ENCODE results near the gene NCKAP5.
"Not testable (repeated sequence)": the region's sequence is repeated elsewhere in the genome, so short reads cannot be mapped to it uniquely, and the experiment has no call there.

DNA sequence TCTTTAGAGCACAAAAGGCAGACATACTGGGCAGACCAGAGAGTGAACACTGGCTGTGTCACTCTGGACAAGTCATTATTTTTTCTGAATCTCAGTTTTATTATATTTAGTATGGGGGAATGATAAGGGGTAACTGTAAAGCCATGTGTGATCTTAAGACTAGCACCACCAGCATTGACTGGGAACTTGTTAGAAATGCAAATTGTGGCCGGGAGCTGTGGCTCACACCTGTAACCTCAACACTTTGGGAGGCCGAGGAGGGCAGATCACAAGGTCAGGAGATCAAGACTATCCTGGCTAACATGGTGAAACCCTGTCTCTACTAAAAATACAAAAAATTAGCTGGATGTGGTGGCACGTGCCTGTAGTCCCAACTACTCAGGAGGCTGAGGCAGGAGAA lies 869.9 kb downstream of the NCKAP5 start:
- TF ChIP-seq, protein P1, sequence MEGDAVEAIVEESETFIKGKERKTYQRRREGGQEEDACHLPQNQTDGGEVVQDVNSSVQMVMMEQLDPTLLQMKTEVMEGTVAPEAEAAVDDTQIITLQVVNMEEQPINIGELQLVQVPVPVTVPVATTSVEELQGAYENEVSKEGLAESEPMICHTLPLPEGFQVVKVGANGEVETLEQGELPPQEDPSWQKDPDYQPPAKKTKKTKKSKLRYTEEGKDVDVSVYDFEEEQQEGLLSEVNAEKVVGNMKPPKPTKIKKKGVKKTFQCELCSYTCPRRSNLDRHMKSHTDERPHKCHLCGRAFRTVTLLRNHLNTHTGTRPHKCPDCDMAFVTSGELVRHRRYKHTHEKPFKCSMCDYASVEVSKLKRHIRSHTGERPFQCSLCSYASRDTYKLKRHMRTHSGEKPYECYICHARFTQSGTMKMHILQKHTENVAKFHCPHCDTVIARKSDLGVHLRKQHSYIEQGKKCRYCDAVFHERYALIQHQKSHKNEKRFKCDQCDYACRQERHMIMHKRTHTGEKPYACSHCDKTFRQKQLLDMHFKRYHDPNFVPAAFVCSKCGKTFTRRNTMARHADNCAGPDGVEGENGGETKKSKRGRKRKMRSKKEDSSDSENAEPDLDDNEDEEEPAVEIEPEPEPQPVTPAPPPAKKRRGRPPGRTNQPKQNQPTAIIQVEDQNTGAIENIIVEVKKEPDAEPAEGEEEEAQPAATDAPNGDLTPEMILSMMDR (IDR thresholded peaks at IDR 0.05), result not testable (repeated sequence)
- TF ChIP-seq POLR2A (IDR thresholded peaks at IDR 0.05), result not testable (repeated sequence)
